ENCODE data around the gene ZNF608. TPM values are rescaled to one million over a fixed set of nuclear protein-coding genes. Genes with fewer than 3 reads are reported as not detected.

The ZNF608 gene
- total RNA-seq, 1 donor from 2014 or later = 213 TPM

DNA sequence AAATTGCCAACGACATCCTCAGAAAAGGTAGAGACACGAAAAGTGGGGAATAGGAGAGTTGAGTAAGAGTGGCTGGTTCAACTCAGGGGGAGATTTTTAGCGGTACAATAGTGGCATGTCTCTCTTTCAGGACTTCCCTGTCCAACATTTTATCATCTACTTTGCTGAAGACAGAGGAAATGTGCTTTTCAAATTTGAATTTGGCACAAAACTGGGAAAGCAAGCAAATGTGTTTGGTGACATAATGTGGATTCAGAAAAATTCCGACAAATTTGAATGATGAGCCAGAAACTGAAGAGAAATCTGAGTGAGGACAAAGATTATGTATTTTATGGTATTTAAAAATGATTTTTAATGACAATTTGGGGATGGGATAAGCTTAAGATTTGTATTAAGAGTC lies 33.6 kb upstream of the ZNF608 start:
- H3K9ac ChIP-seq = no peak overlapping the region
- Mint-ChIP-seq H3K27me3 (ENCODE audit: insufficient read depth, low read depth) (peaks cover 2% of the 10 kb centered on the region), H3K4me1 (no peaks in the 10 kb centered on the region), H3K4me3 (no peak overlapping the region), H3K27ac (no peak overlapping the region), H3K36me3 (peaks cover 4% of the 10 kb centered on the region), H3K9me3 (peaks cover 12% of the 10 kb centered on the region)
- H3K79me2 ChIP-seq (ENCODE audit: low read depth) = no peaks in the 10 kb centered on the region
- no peak overlapping the region for H3K27ac ChIP-seq
- no peak overlapping the region for H2AFZ ChIP-seq (replicated peaks)
- H3K4me2 ChIP-seq = no peak overlapping the region
- TF ChIP-seq CTCF (IDR thresholded peaks at IDR 0.05) = no peak
- no peak for TF ChIP-seq EZH2phosphoT487 (IDR thresholded peaks at IDR 0.05)
- no peak for TF ChIP-seq EZH2 (IDR thresholded peaks at IDR 0.05)
- H3F3A ChIP-seq (ENCODE audit: low read depth) = no peaks in the 10 kb centered on the region
- H3K36me3 ChIP-seq = no peaks in the 10 kb centered on the region
- no peaks in the 10 kb centered on the region for H3K4me1 ChIP-seq
- no peak overlapping the region for H3K4me3 ChIP-seq
- no peaks in the 10 kb centered on the region for H4K20me1 ChIP-seq (ENCODE audit: low read depth)
- DNase-seq (ENCODE audit: low spot score) = no peak
- no peaks in the 10 kb centered on the region for H3K27me3 ChIP-seq
- H3K9me3 ChIP-seq (ENCODE audit: low read depth) = no peaks in the 10 kb centered on the region

GRCh38 chr5:124773315-124774311 lies 27.2 kb upstream of the ZNF608 start:
- peaks cover 2% of the 10 kb centered on the region for H3K27me3 Mint-ChIP-seq (ENCODE audit: insufficient read depth, low read depth)
- Histone ChIP-seq H3K9ac (no peak overlapping the region), H3K27me3 (no peaks in the 10 kb centered on the region)

DNA sequence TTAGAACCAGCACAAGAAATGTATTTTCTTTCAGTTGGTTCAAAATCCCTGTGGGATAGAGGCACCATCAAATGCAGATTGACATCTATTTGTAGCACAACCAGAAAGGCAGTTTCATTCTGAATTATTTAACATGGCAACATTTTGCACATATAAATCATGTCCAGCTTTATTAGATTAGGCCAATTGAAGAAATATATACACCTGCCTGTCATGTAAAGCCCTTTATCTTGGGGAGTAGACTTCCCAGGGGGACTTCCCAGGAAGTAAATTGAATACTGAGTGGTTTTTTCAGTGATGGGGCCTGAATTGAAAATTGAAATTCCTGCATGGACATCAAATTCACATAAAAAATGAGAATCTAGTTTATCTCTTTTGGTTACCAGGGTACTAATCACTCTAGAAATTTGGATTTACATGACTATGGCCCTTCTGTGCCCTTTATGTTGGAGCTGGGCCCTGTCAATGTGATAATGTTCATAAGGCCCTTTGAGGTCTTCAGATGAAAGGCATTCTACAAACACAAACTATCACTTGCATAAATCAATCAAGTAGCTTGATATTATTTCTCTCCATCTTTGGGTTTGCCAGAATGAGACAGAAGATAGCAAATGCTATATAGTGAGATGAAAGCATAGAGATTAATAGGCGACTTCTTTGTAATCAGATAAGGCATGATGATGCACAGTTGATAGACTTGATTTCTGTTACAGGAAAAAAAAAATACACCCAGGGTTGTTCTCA lies 26.2 kb upstream of the ZNF608 start:
- Histone ChIP-seq H3K4me2 (peak overlapping the region; percentile 61), H3K4me3 (peak overlapping the region; percentile 16), H3K27ac (no peak overlapping the region), H3K36me3 (no peaks in the 10 kb centered on the region), H3K9ac (no peak overlapping the region), H3K79me2 (ENCODE audit: low read depth) (no peaks in the 10 kb centered on the region), H3K27me3 (no peaks in the 10 kb centered on the region), H3F3A (ENCODE audit: low read depth) (peaks cover 13% of the 10 kb centered on the region), H3K9me3 (ENCODE audit: low read depth) (no peaks in the 10 kb centered on the region), H2AFZ (replicated peaks) (no peak overlapping the region), H3K4me1 (peaks cover 38% of the 10 kb centered on the region), H4K20me1 (ENCODE audit: low read depth) (no peaks in the 10 kb centered on the region)
- H3K36me3 Mint-ChIP-seq = no peaks in the 10 kb centered on the region
- H3K4me1 Mint-ChIP-seq = peaks cover 38% of the 10 kb centered on the region
- DNase-seq (ENCODE audit: low spot score) = no peak
- no peak for TF ChIP-seq CTCF (IDR thresholded peaks at IDR 0.05)
- peaks cover 1% of the 10 kb centered on the region for H3K27me3 Mint-ChIP-seq (ENCODE audit: insufficient read depth, low read depth)
- H3K27ac Mint-ChIP-seq = peak overlapping the region; percentile 92
- H3K4me3 Mint-ChIP-seq = peak overlapping the region; percentile 22
- H3K9me3 Mint-ChIP-seq = peaks cover under 1% of the 10 kb centered on the region

More at GRCh38 chr5:124773315-124774311, 27.2 kb upstream of the ZNF608 start:
- H3K79me2 ChIP-seq (ENCODE audit: low read depth) = no peaks in the 10 kb centered on the region
- H3K4me3 ChIP-seq = peak overlapping the region; percentile 16
- peak overlapping the region; percentile 59 for H3K27ac ChIP-seq
- H3K36me3 Mint-ChIP-seq = peaks cover 2% of the 10 kb centered on the region
- peak overlapping the region; percentile 97 for H3K27ac Mint-ChIP-seq
- peaks cover 3% of the 10 kb centered on the region for H3K9me3 Mint-ChIP-seq
- H3K4me2 ChIP-seq = peak overlapping the region; percentile 61
- peaks cover 38% of the 10 kb centered on the region for H3K4me1 Mint-ChIP-seq
- peaks cover 13% of the 10 kb centered on the region for H3F3A ChIP-seq (ENCODE audit: low read depth)
- peaks cover 38% of the 10 kb centered on the region for H3K4me1 ChIP-seq
- TF ChIP-seq EZH2 (IDR thresholded peaks at IDR 0.05) (no peak), EZH2phosphoT487 (IDR thresholded peaks at IDR 0.05) (no peak), CTCF (IDR thresholded peaks at IDR 0.05) (no peak)
- peak; percentile 67 for DNase-seq (ENCODE audit: low spot score)
- H3K9me3 ChIP-seq (ENCODE audit: low read depth) = no peaks in the 10 kb centered on the region
- peak overlapping the region; percentile 22 for H3K4me3 Mint-ChIP-seq
- H3K36me3 ChIP-seq = no peaks in the 10 kb centered on the region
- H4K20me1 ChIP-seq (ENCODE audit: low read depth) = no peaks in the 10 kb centered on the region
- no peak overlapping the region for H2AFZ ChIP-seq (replicated peaks)

Measured in neural progenitor cell (in vitro differentiated cells).